CD4-positive, alpha-beta T cell treated with Interleukin-12 subunit alpha and Interleukin-12 subunit beta, for 1 hour (primary cell): ENCODE data around the gene FCN3.
A peak's percentile ranks its signal among the peaks of the same experiment; 100 is the strongest.

ENCODE experiments used
- DNase-seq: peaks from one replicate; pipeline ENCODE4 v3.0.0-alpha.2; 2020

The FCN3 gene

DNA sequence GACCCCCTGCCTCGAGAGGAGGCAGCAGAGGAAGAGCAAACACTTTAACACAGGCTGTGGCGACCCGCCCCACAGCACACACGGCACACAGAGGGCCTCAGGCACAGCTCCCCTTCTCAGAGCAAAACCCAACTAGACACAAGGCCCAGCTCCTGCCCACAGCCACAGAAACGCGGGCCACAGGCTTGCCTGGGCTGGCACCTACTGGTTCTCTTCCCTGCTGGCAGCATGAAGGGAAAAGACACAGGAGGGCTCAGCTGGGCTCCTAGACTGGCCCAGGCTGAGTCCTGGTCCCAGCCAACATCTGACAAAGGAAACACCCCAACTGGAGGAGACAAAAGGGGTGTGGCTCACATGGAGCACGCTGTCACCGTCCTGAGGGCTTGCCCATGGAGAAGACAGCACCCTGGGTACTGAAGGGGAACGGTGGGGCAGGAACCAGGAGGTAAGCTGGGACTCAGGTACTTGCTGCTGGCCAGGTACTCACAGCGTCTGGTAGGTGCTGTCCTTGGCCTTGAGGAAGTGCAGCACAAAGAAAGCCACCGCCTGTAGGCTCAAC lies 5.0 kb upstream of the FCN3 start:
- no peak for DNase-seq

- DNase-seq, result no peak
These were observed 3.3 kb upstream of the FCN3 start for GRCh38 chr1:27377760-27378495.

DNA sequence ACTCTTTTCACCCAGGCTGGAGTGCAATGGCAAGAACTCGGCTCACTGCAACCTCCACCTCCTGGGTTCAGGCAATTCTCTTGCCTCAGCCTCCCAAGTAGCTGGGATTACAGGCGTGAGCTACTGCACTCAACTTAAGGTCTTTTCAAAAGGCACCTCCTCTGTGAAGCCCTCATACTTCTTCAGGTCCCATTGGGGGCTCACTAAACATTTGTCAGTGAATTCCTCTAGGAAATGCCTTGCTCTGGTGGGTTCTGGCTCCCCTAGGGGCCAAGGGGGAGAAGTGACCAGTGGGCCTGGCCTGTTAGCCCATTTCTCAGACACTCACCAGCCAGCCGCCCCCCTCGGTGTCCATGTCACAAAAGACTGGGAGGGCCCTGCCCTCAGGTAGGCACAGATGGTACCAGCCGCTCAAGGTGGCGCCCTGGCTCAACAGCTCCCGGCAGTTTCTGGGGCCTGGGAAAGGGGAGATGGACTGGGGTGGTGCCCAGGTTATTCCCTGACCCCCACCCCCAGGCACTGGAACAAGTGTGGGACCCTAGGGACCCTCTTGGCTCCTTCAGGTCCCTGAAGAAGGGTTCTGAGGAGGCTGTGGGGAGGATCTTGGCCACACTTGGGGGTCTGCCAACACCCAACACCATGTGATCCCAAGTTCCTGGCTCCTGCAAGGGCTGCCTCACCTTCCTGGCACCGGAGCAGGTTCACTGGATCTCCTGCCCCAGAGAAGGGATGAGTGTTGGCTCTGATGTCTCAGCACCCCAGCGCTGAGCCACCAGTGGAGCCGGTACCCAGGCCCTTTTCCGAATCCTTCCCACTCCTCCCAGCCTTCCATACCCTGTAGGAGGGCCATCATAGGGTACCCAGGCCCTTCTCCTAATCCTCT lies 1.6 kb downstream of the FCN3 start:
- DNase-seq, result no peak

DNA sequence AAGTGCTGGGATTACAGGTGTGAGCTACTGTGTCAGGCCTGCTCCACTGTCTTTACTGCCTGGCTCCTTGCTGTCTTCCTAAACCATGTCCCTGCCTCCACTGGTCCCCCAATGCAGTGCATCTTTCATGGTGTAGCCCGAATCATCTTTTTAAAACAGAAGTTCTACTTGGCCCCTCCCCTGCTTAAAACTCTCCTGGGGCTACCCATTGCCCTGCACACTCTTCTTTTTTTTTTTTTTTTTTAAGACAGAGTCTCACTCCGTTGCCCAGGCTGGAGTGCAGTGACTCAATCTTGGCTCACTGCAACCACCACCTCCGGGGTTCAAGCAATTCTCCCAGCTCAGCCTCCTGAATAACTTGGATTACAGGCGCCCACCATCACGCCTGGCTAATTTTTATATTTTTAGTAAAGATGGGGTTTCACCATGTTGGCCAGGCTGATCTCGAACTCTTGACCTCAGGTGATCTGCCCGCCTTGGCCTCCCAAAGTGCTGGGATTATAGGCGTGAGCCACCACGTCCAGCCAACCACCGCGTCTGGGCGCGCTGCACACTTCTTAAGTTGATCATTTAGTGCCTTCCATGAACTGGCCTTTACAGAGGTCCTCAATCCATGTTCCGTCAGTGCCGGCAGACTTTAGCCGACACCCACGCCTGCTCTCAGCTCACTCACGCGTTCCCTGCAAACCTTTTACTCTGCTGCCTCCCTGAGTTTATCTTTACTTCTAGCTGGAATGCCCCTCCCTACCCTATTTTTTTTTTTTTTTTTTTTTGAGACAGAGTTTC lies 2.4 kb downstream of the FCN3 start:
- no peak for DNase-seq

DNA sequence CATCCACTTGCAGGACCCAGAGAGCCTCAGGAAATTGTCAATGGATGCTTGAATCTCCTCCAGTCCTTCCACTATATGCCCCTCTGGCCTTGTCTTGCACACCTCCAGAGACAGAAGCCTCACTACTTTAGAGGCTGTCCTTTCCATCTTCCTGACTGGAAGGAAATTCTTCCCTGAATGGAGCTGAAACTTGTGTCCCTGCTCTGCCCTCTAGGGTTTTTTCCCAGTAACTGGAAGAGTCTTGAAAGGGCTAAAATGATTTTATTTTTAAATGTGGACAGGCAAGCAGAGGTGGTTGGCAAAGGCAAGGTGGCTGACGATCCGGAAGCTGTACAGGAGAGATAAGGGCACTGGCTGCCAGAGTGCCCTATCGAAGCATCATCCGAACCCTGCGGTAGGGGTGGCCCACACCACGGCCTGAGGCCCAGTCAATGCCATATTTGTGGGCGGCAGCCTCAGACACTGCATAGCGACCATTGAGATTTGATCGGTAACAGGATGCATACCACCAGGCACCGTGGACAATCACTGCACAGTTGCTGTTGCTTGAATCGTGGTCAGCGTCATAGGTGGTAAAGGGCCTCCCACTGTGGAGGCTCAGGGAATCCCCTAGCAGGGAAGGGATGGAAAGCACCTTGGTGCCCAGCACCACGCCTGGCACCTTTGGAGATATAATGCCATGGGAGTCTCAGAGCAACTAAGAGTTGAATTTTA lies 5.6 kb downstream of the FCN3 start:
- DNase-seq, result no peak

GRCh38 chr1:27367160-27367650 lies 7.4 kb downstream of the FCN3 start:
- DNase-seq, result no peak

- DNase-seq, result no peak
These were observed 8.0 kb downstream of the FCN3 start, which contains the start of gene MAP3K6 for GRCh38 chr1:27366411-27367159. TSS of gene MAP3K6 (minus strand) at chr1:27366961. CDS start at chr1:27366597, 364 bp downstream.

- DNase-seq, result peak; percentile 72
These were observed 8.6 kb downstream of the FCN3 start for GRCh38 chr1:27366113-27366410.

DNA sequence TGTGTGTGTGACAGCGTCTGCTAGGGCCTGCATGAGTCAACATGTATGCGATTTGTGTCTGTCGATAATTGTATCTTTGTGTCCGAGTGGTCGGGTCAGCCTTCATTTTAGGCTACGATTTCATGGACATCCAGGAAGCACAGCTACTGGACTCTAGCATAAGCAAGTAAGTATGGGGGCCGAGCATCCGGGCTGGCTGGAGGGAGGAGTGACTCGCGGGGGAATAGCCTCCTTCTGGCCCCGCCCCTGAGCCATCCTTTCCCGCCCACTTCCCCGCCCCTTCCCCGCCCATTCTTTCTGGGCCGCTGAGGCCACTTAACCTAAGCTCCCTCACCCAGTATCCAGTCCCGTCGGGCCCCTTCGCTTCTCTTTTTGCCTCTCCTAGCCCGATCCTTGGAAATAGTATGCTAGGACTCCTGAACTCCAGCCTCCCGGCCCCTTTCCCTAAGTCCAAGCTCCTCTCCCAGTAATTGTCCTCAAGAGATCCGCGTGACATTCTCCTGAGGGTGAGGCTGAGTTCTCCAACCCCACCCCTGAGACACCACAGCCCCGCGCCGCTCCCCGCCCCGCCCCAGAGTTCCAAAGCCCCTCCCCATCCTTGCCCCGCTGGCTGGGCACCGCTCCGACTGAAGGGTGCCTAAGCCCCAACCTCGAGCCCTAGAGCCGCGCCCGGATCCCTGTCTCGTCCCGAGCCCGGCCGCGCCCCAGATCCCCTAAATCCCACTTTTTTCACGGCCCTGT lies 9.1 kb downstream of the FCN3 start:
- peak; percentile 84 for DNase-seq

- no peak for DNase-seq
These were observed 9.8 kb downstream of the FCN3 start for GRCh38 chr1:27364696-27365371.

DNA sequence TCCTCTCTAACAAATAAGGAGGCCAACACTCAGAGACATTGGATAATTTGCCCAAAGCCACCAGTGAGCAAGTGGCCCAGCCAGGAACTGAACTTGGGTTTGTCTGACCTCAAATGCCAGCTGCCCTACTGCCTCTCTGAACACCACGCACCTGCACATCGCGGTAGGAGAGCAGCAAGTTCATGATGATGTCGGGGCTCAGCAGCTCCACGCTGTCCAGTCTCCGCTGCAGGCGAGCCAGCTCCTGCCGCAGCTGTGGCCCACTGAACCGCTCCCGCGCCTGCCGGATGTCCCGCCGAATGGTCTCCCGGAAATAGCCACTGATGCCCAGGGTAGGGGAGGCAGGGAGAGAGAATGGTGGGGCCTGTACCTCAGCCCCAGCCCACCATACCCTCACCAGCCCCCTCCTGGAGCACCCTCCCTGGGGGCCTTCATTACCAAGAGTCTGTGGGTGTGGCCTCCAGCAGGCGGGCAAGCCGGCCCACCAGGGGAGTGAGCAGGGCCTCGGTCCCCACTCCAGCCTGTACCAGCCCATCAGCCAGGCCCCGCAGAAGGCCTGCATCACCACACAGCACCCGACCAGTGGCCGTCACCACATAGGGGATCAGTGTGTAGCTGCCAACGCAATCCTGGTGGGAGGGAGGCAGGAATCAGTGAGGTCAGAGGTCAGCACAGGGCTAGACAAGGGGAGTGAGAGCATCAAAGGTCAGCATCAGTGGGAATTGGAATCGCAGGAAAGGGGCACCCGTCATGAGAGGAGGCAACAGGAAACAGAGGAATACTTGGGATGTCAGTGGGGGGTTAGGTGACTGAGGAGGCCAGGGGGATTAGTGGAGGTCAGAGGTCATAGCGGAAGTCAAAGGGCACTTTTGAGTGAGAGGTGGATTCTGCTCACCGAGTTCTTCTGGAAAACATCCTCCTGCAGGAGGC lies 10.6 kb downstream of the FCN3 start:
- no peak for DNase-seq

- no peak for DNase-seq
These were observed 13.1 kb downstream of the FCN3 start for GRCh38 chr1:27361553-27361952.

DNA sequence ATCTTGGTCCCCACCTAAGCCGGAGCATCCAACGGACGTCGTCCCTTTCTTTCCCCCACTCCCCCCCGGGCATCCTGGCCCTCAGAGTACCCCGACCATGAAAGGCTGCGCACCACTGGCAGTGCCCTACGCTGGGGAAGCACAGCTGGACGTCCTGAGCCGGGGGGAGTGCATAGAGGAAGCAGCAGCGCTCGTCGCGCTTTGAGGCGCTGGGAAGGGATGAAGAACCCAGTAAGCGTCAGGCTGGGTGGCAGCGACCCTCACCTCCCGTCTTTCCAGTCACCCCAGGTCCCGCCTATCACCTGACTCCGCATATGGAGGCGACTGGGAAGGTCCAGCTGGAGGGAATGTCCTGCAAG lies 13.6 kb downstream of the FCN3 start:
- DNase-seq, result no peak

GRCh38 chr1:27360159-27361043 lies 14.2 kb downstream of the FCN3 start:
- peak; percentile 66 for DNase-seq

GRCh38 chr1:27359822-27360158 lies 14.8 kb downstream of the FCN3 start:
- DNase-seq, result no peak

- DNase-seq, result no peak
These were observed 15.7 kb downstream of the FCN3 start for GRCh38 chr1:27358928-27359313.

GRCh38 chr1:27358038-27358927 lies 16.3 kb downstream of the FCN3 start:
- DNase-seq, result no peak
